ENCODE measurements around the gene TIGD2.

TIGD2 gene

DNA sequence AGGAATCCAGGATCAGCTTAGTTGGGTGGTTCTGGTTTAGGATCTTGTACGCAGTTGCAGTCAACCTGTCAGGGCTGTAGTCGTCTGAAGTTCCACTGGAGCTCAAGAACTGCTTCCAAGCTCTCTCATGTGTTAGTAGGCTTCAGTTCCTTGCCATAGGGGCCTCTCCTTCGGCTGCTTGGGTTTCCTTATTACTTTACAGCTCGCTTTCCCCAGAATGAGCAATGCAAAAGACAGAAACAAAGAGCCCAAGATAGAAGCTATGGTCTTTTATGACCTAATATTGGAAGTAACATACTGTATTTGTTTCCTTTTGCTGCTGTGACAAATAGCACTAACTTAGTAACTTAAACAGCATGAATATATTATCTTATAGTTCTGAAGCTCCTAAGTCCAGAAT is 51.7 kb downstream of the TIGD2 start:
- no peak for DNase-seq

DNA sequence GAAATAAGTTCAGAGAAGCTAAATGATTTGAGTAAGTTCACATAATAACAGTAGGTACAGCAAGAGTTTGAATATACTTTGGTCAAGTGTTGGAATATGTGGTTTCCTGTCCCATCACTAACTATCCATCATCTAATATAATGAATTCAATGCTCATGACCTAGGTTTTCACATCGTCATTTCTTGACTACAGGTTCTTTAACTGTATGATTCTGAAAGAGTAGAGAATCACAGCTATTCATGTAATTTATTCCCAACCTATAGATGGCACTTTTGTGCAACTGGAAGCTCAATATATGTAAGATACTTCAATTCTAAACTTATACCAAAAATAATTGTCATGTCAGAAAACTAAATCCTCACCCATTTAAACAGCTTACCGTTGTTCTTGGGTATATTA is 53.1 kb downstream of the TIGD2 start:
- no peak for DNase-seq
